Neural cell (in vitro differentiated cells): ENCODE data around the gene MEN1.

ENCODE experiments used
- EZH2 ChIP-seq: fragments of 200-600, 300-800 bp; shearing (Covaris generic), sonication (generic); IDR thresholded peaks from 2 replicates; pipeline ENCODE4 v1.6.1; 2014; ENCODE audit warnings: antibody characterized with exemption, low read length, borderline replicate concordance, mild to moderate bottlenecking; ENCODE audit not compliant: insufficient read depth, poor library complexity, severe bottlenecking
- TF ChIP-seq, protein P1 (sequence below): fragments of 450-650 bp; IDR thresholded peaks from 2 replicates; pipeline ENCODE4 v1.5.1; 2014; ENCODE audit warnings: antibody characterized with exemption, mild to moderate bottlenecking, moderate library complexity; ENCODE audit not compliant: poor library complexity, severe bottlenecking

GRCh38 chr11:64835616-64836447 is 25.5 kb upstream of the MEN1 start:
- TF ChIP-seq, protein P1, sequence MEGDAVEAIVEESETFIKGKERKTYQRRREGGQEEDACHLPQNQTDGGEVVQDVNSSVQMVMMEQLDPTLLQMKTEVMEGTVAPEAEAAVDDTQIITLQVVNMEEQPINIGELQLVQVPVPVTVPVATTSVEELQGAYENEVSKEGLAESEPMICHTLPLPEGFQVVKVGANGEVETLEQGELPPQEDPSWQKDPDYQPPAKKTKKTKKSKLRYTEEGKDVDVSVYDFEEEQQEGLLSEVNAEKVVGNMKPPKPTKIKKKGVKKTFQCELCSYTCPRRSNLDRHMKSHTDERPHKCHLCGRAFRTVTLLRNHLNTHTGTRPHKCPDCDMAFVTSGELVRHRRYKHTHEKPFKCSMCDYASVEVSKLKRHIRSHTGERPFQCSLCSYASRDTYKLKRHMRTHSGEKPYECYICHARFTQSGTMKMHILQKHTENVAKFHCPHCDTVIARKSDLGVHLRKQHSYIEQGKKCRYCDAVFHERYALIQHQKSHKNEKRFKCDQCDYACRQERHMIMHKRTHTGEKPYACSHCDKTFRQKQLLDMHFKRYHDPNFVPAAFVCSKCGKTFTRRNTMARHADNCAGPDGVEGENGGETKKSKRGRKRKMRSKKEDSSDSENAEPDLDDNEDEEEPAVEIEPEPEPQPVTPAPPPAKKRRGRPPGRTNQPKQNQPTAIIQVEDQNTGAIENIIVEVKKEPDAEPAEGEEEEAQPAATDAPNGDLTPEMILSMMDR, result no peak
- no peak for TF ChIP-seq EZH2
